Nephron (organoid): ENCODE results near the gene ZC3H4.

Experiments used
- H3K27ac Mint-ChIP-seq, 3 experiments: 2 replicates each; pipeline ENCODE4 v1.8.0; 2020; ENCODE audit warnings: mixed read lengths in 3 of 3, mild to moderate bottlenecking in 2 of 3, moderate library complexity in 1 of 3
- H3K27me3 Mint-ChIP-seq: 2 replicates; pipeline ENCODE4 v1.8.0; 2021; ENCODE audit warnings: low read depth, mild to moderate bottlenecking, moderate library complexity, mixed read lengths
- H3K36me3 Mint-ChIP-seq: 2 replicates; pipeline ENCODE4 v1.8.0; 2020; ENCODE audit warnings: low read depth, mixed read lengths
- H3K4me1 Mint-ChIP-seq: 2 replicates; pipeline ENCODE4 v1.8.0; 2020; ENCODE audit warnings: mixed read lengths
- H3K4me3 Mint-ChIP-seq, 3 experiments: 2 replicates each; pipeline ENCODE4 v1.8.0; 2020; ENCODE audit warnings: mild to moderate bottlenecking in 3 of 3, mixed read lengths in 3 of 3, moderate library complexity in 2 of 3
- H3K9me3 Mint-ChIP-seq: 2 replicates; pipeline ENCODE4 v1.8.0; 2020; ENCODE audit warnings: mixed read lengths
- CTCF ChIP-seq, 3 experiments: fragments of 200-600 bp; sonication (generic); IDR thresholded peaks; one replicate each; pipeline ENCODE4 v1.5.0; 2021; ENCODE audit warnings: antibody characterized with exemption in 3 of 3; ENCODE audit not compliant: unreplicated experiment in 3 of 3

The ZC3H4 gene

GRCh38 chr19:47093841-47094240 lies 19.7 kb downstream of the ZC3H4 start:
- Mint-ChIP-seq H3K9me3 (no peaks in the 10 kb centered on the region), H3K4me3 (no peak overlapping the region), H3K36me3 (peaks cover 45% of the 10 kb centered on the region), H3K4me1 (peaks cover 45% of the 10 kb centered on the region), H3K27me3 (no peaks in the 10 kb centered on the region), H3K27ac (peak overlapping the region in 1 of 3 experiments; percentile 49)
- TF ChIP-seq CTCF (IDR thresholded peaks at IDR 0.05; ENCODE audit: unreplicated experiment in 3 of 3): no peak

GRCh38 chr19:47093254-47093653 lies 20.3 kb downstream of the ZC3H4 start:
- Mint-ChIP-seq H3K27me3 (no peaks in the 10 kb centered on the region), H3K9me3 (no peaks in the 10 kb centered on the region), H3K4me3 (no peak overlapping the region), H3K27ac (peak overlapping the region in 1 of 3 experiments; percentile 31), H3K4me1 (peaks cover 41% of the 10 kb centered on the region), H3K36me3 (peaks cover 49% of the 10 kb centered on the region)
- TF ChIP-seq CTCF (IDR thresholded peaks at IDR 0.05; ENCODE audit: unreplicated experiment in 3 of 3): no peak

- no peak overlapping the region for H3K27ac Mint-ChIP-seq
- H3K27me3 Mint-ChIP-seq: no peaks in the 10 kb centered on the region
- H3K4me3 Mint-ChIP-seq: no peak overlapping the region
These were observed 23.7 kb downstream of the ZC3H4 start for GRCh38 chr19:47089767-47090350.

GRCh38 chr19:47086280-47086679 lies 27.3 kb downstream of the ZC3H4 start:
- H3K9me3 Mint-ChIP-seq: no peaks in the 10 kb centered on the region
- H3K4me3 Mint-ChIP-seq: no peak overlapping the region
- no peaks in the 10 kb centered on the region for H3K4me1 Mint-ChIP-seq
- no peak overlapping the region for H3K27ac Mint-ChIP-seq
- peaks cover 79% of the 10 kb centered on the region for H3K36me3 Mint-ChIP-seq
- no peak for TF ChIP-seq CTCF (IDR thresholded peaks at IDR 0.05; ENCODE audit: unreplicated experiment in 3 of 3)
- no peaks in the 10 kb centered on the region for H3K27me3 Mint-ChIP-seq

More at GRCh38 chr19:47089767-47090350, 23.7 kb downstream of the ZC3H4 start:
- Mint-ChIP-seq H3K9me3 (no peaks in the 10 kb centered on the region), H3K36me3 (peaks cover 70% of the 10 kb centered on the region), H3K4me1 (peaks cover 12% of the 10 kb centered on the region)
- TF ChIP-seq CTCF (IDR thresholded peaks at IDR 0.05; ENCODE audit: unreplicated experiment in 3 of 3): no peak

- H3K27ac Mint-ChIP-seq: no peak overlapping the region
- no peaks in the 10 kb centered on the region for H3K9me3 Mint-ChIP-seq
- H3K4me1 Mint-ChIP-seq: no peaks in the 10 kb centered on the region
- H3K36me3 Mint-ChIP-seq: peaks cover 75% of the 10 kb centered on the region
- H3K27me3 Mint-ChIP-seq: no peaks in the 10 kb centered on the region
- no peak overlapping the region for H3K4me3 Mint-ChIP-seq
- no peak for TF ChIP-seq CTCF (IDR thresholded peaks at IDR 0.05; ENCODE audit: unreplicated experiment in 3 of 3)
These were observed 28.6 kb downstream of the ZC3H4 start for GRCh38 chr19:47084879-47085439.

GRCh38 chr19:47082493-47082892 lies 31.1 kb downstream of the ZC3H4 start:
- Mint-ChIP-seq H3K27ac (no peak overlapping the region), H3K27me3 (no peaks in the 10 kb centered on the region), H3K9me3 (no peaks in the 10 kb centered on the region), H3K36me3 (peaks cover 66% of the 10 kb centered on the region), H3K4me1 (no peaks in the 10 kb centered on the region), H3K4me3 (no peak overlapping the region)
- no peak for TF ChIP-seq CTCF (IDR thresholded peaks at IDR 0.05; ENCODE audit: unreplicated experiment in 3 of 3)
